Stomach (tissue), 4 donors: ENCODE results near the gene ELL2.
"Not testable (repeated sequence)": the region's sequence is repeated elsewhere in the genome, so short reads cannot be mapped to it uniquely, and the experiment has no call there.

Experiments used
- EP300 ChIP-seq: sonication (generic); formaldehyde crosslinking; IDR thresholded peaks from one replicate; pipeline ENCODE4 v1.6.1; 2017; ENCODE audit warnings: antibody characterized with exemption
- POLR2A ChIP-seq, 4 donors: fragments of 450-650 bp; IDR thresholded peaks; one replicate each; pipeline ENCODE4 v1.6.1; 2016; ENCODE audit warnings: antibody characterized with exemption in 4 of 4, control low read depth in 2 of 4, mild to moderate bottlenecking in 1 of 4, moderate library complexity in 1 of 4
- POLR2AphosphoS5 ChIP-seq, 3 donors: sonication (generic); formaldehyde crosslinking; IDR thresholded peaks; one replicate each; pipeline ENCODE4 v1.6.1; 2016; ENCODE audit warnings: antibody characterized with exemption in 3 of 3
- TF ChIP-seq, protein P1 (sequence below), 7 experiments: fragments of 450-650 bp in 4 of 7; fragments of 200-600 bp in 3 of 7; sonication (generic) in 3 of 7; IDR thresholded peaks; one replicate each; pipeline ENCODE4 v1.5.1; 2016 to 2019; ENCODE audit warnings: antibody characterized with exemption in 7 of 7, control low read depth in 2 of 7, mild to moderate bottlenecking in 1 of 7

DNA sequence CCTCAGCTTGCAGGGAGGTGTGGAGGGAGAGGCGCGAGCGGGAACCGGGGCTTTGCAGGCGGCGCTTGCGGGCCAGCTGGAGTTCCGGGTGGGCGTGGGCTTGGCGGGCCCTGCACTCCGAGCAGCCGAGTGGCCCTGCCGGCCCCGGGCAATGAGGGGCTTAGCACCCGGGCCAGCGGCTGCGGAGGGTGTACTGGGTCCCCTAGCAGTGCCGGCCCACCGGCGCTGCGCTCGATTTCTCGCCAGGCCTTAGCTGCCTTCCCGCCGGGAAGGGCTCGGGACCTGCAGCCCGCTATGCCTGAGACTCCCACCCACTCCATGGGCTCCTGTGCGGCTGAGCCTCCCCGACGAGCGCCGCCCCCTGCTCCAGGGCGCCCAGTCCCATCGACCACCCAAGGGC, 110.5 kb downstream of the ELL2 start:
- TF ChIP-seq, protein P1, sequence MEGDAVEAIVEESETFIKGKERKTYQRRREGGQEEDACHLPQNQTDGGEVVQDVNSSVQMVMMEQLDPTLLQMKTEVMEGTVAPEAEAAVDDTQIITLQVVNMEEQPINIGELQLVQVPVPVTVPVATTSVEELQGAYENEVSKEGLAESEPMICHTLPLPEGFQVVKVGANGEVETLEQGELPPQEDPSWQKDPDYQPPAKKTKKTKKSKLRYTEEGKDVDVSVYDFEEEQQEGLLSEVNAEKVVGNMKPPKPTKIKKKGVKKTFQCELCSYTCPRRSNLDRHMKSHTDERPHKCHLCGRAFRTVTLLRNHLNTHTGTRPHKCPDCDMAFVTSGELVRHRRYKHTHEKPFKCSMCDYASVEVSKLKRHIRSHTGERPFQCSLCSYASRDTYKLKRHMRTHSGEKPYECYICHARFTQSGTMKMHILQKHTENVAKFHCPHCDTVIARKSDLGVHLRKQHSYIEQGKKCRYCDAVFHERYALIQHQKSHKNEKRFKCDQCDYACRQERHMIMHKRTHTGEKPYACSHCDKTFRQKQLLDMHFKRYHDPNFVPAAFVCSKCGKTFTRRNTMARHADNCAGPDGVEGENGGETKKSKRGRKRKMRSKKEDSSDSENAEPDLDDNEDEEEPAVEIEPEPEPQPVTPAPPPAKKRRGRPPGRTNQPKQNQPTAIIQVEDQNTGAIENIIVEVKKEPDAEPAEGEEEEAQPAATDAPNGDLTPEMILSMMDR (IDR thresholded peaks at IDR 0.05) = not testable (repeated sequence)
- not testable (repeated sequence) for TF ChIP-seq POLR2A (IDR thresholded peaks at IDR 0.05); POLR2AphosphoS5 (IDR thresholded peaks at IDR 0.05); EP300
